Stimulated activated memory B cell treated with anti-CD40 and anti-IgM and Interleukin-4, amounts not matched to agents 10 μg/mL and 1 μg/mL and 100 μg/mL, for 72 hours (primary cell): ENCODE data around the gene EYS.
"Not testable (repeated sequence)": the region's sequence is repeated elsewhere in the genome, so short reads cannot be mapped to it uniquely, and the experiment has no call there.

Experiments
- ATAC-seq: fragments of 150-1000 bp; cut with Tn5 transposase; 2 replicates; pipeline ENCODE4 v1.10.0; 2021
- H3K27ac Mint-ChIP-seq: one replicate; pipeline ENCODE4 v1.8.0; 2022; ENCODE audit warnings: mild to moderate bottlenecking, mixed read lengths
- H3K27me3 Mint-ChIP-seq: one replicate; pipeline ENCODE4 v1.8.0; 2022; ENCODE audit warnings: mixed read lengths
- H3K36me3 Mint-ChIP-seq: one replicate; pipeline ENCODE4 v1.8.0; 2022; ENCODE audit warnings: mixed read lengths
- H3K4me1 Mint-ChIP-seq: one replicate; pipeline ENCODE4 v1.8.0; 2022; ENCODE audit warnings: mixed read lengths
- H3K4me3 Mint-ChIP-seq: one replicate; pipeline ENCODE4 v1.8.0; 2022; ENCODE audit warnings: mild to moderate bottlenecking, moderate library complexity, mixed read lengths
- H3K9me3 Mint-ChIP-seq: one replicate; pipeline ENCODE4 v1.8.0; 2022; ENCODE audit warnings: mixed read lengths

The EYS gene

GRCh38 chr6:65071480-65071879 lies 635.5 kb downstream of the EYS start:
- H3K27me3 Mint-ChIP-seq: no peaks in the 10 kb centered on the region
- peaks cover 20% of the 10 kb centered on the region for H3K9me3 Mint-ChIP-seq
- no peaks in the 10 kb centered on the region for H3K4me1 Mint-ChIP-seq
- H3K27ac Mint-ChIP-seq: no peak overlapping the region
- ATAC-seq: no peak
- no peaks in the 10 kb centered on the region for H3K36me3 Mint-ChIP-seq
- H3K4me3 Mint-ChIP-seq: no peak overlapping the region

GRCh38 chr6:65064844-65065243 lies 642.2 kb downstream of the EYS start:
- H3K27ac Mint-ChIP-seq: no peak overlapping the region
- H3K9me3 Mint-ChIP-seq: peaks cover 9% of the 10 kb centered on the region
- H3K4me1 Mint-ChIP-seq: no peaks in the 10 kb centered on the region
- H3K4me3 Mint-ChIP-seq: no peak overlapping the region
- no peak for ATAC-seq
- H3K36me3 Mint-ChIP-seq: no peaks in the 10 kb centered on the region
- no peaks in the 10 kb centered on the region for H3K27me3 Mint-ChIP-seq

DNA sequence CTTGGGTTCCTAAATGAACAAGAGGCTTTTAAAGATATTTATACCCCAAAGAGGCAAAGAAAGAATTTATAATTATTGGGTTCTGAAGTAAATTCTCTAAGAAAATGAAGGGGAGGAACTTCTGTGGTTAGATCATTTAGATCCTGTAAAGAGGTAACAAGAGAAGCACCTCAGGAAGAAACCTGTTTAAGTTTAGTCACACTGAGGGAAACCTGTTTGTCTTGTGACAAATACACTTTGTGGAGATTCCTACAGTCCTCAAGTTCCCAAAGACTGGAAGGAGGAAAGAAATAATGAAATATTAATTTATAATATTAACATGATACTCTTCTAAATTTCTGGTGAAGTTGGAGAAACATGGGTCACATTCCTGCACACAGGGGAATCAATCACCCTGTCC lies 647.5 kb downstream of the EYS start:
- no peaks in the 10 kb centered on the region for H3K4me1 Mint-ChIP-seq
- H3K4me3 Mint-ChIP-seq: no peak overlapping the region
- H3K27ac Mint-ChIP-seq: no peak overlapping the region
- no peaks in the 10 kb centered on the region for H3K9me3 Mint-ChIP-seq
- ATAC-seq: no peak
- no peaks in the 10 kb centered on the region for H3K27me3 Mint-ChIP-seq
- no peaks in the 10 kb centered on the region for H3K36me3 Mint-ChIP-seq

- no peaks in the 10 kb centered on the region for H3K9me3 Mint-ChIP-seq
- no peak for ATAC-seq
- H3K4me3 Mint-ChIP-seq: no peak overlapping the region
- no peaks in the 10 kb centered on the region for H3K36me3 Mint-ChIP-seq
- H3K4me1 Mint-ChIP-seq: no peaks in the 10 kb centered on the region
- no peak overlapping the region for H3K27ac Mint-ChIP-seq
- no peaks in the 10 kb centered on the region for H3K27me3 Mint-ChIP-seq
These were observed 651.5 kb downstream of the EYS start for GRCh38 chr6:65055545-65055944.

- H3K4me3 Mint-ChIP-seq: no peak overlapping the region
- H3K36me3 Mint-ChIP-seq: no peaks in the 10 kb centered on the region
- no peaks in the 10 kb centered on the region for H3K27me3 Mint-ChIP-seq
These were observed 654.4 kb downstream of the EYS start for GRCh38 chr6:65052626-65053025.

DNA sequence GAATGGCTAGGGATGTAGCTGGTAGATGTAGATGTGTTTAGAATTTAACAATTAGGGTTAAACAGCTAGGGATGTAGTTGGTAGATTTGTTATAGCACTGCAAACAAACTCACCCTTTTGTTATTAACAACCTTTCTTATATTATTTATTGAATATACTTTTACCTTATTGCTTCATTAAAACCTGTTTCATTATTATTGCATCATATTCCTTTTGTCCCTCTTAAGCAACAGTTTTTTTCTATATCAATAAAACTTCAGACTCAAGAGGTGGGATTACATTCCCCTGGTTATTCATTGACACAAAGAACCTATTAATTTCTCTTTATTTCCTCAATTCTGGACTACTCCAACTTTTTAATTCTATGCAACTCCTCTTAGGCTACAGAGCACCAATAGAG lies 661.2 kb downstream of the EYS start:
- Mint-ChIP-seq H3K27me3 (no peaks in the 10 kb centered on the region), H3K4me3 (no peak overlapping the region), H3K36me3 (no peaks in the 10 kb centered on the region), H3K4me1 (no peaks in the 10 kb centered on the region), H3K9me3 (peaks cover 6% of the 10 kb centered on the region), H3K27ac (no peak overlapping the region)
- ATAC-seq: no peak

More at GRCh38 chr6:65052626-65053025, 654.4 kb downstream of the EYS start:
- Mint-ChIP-seq H3K27ac (no peak overlapping the region), H3K4me1 (no peaks in the 10 kb centered on the region), H3K9me3 (peaks cover 4% of the 10 kb centered on the region)
- ATAC-seq: no peak

DNA sequence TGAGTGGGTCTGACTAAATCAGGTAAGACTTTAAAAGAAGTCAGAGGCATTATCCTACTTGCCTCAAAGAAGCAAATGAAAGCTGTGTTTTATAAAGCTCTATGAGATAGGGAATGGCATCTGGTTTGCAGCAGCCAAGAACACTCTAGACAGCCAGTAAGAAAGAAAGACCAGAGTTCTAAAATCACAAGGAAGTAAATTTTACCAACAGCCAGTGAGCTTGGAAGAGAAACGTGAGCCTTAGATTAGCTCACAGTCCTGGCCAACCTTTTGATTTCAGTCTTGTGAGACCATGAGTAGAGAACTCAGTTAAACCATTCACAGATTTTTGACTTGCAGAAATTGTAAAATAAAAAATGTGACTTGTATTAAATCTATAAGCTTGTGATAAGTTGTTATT lies 693.0 kb downstream of the EYS start:
- Mint-ChIP-seq H3K9me3 (peaks cover 3% of the 10 kb centered on the region), H3K4me3 (no peak overlapping the region), H3K4me1 (no peaks in the 10 kb centered on the region), H3K27me3 (no peaks in the 10 kb centered on the region), H3K27ac (no peak overlapping the region), H3K36me3 (no peaks in the 10 kb centered on the region)
- ATAC-seq: no peak

DNA sequence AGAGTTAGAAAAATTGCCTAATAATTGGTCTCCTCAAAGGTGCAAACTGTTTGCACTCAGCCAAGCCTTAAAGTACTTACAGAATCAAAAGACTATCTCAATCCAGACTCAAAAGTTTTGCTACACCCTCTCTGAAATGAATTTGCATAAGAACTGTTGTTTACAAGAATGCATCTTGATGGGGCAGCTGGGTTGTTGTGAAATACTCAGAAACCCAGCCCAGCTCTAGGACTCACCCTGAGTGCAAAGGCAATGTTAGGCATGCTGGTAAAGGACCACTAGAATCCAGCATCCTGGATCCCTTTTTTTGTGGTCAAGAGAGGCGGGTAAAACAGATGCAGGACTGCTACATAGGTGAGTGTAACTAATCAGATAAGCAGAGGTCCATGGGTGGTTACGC lies 700.2 kb downstream of the EYS start:
- no peaks in the 10 kb centered on the region for H3K4me1 Mint-ChIP-seq
- no peak overlapping the region for H3K27ac Mint-ChIP-seq
- H3K4me3 Mint-ChIP-seq: no peak overlapping the region
- H3K27me3 Mint-ChIP-seq: no peaks in the 10 kb centered on the region
- no peaks in the 10 kb centered on the region for H3K36me3 Mint-ChIP-seq
- ATAC-seq: no peak
- H3K9me3 Mint-ChIP-seq: peaks cover 10% of the 10 kb centered on the region

GRCh38 chr6:65004283-65004682 lies 702.7 kb downstream of the EYS start:
- Mint-ChIP-seq H3K36me3 (no peaks in the 10 kb centered on the region), H3K27me3 (no peaks in the 10 kb centered on the region), H3K4me3 (no peak overlapping the region), H3K4me1 (no peaks in the 10 kb centered on the region), H3K9me3 (peaks cover 10% of the 10 kb centered on the region), H3K27ac (no peak overlapping the region)
- no peak for ATAC-seq

GRCh38 chr6:65002882-65003281 lies 704.1 kb downstream of the EYS start:
- not testable (repeated sequence) for H3K27me3 Mint-ChIP-seq, H3K36me3 Mint-ChIP-seq, H3K4me3 Mint-ChIP-seq, H3K4me1 Mint-ChIP-seq, ATAC-seq, H3K27ac Mint-ChIP-seq
- peaks cover 10% of the 10 kb centered on the region for H3K9me3 Mint-ChIP-seq

GRCh38 chr6:65000815-65001214 lies 706.2 kb downstream of the EYS start:
- no peak for ATAC-seq
- no peak overlapping the region for H3K27ac Mint-ChIP-seq
- H3K36me3 Mint-ChIP-seq: no peaks in the 10 kb centered on the region
- no peaks in the 10 kb centered on the region for H3K4me1 Mint-ChIP-seq
- H3K27me3 Mint-ChIP-seq: no peaks in the 10 kb centered on the region
- peaks cover 8% of the 10 kb centered on the region for H3K9me3 Mint-ChIP-seq
- no peak overlapping the region for H3K4me3 Mint-ChIP-seq

DNA sequence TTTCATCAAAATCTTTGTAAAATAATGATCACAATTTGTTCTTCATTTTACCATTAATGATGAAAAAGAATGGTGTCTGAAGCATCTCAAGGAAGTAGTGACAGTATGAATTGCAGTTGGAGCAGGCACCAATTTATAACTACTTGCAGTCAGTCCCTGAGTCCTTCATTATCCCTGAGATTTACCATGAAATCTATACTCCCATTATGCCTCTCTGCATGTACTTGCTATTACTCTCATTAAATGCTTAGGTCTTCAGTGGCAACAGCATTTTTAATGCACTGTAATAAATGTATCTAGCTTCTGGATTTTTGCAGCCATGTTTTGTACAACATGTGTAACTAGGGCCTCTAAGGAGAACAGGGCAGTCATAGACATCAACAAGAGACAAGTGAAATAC lies 708.8 kb downstream of the EYS start:
- no peak overlapping the region for H3K4me3 Mint-ChIP-seq
- ATAC-seq: no peak
- no peaks in the 10 kb centered on the region for H3K27me3 Mint-ChIP-seq
- H3K9me3 Mint-ChIP-seq: no peaks in the 10 kb centered on the region
- no peaks in the 10 kb centered on the region for H3K4me1 Mint-ChIP-seq
- no peak overlapping the region for H3K27ac Mint-ChIP-seq
- H3K36me3 Mint-ChIP-seq: no peaks in the 10 kb centered on the region

- H3K36me3 Mint-ChIP-seq: no peaks in the 10 kb centered on the region
- H3K9me3 Mint-ChIP-seq: no peaks in the 10 kb centered on the region
- no peaks in the 10 kb centered on the region for H3K4me1 Mint-ChIP-seq
- no peak overlapping the region for H3K27ac Mint-ChIP-seq
- H3K27me3 Mint-ChIP-seq: no peaks in the 10 kb centered on the region
- no peak for ATAC-seq
- no peak overlapping the region for H3K4me3 Mint-ChIP-seq
These were observed 710.7 kb downstream of the EYS start for GRCh38 chr6:64996301-64996700.

DNA sequence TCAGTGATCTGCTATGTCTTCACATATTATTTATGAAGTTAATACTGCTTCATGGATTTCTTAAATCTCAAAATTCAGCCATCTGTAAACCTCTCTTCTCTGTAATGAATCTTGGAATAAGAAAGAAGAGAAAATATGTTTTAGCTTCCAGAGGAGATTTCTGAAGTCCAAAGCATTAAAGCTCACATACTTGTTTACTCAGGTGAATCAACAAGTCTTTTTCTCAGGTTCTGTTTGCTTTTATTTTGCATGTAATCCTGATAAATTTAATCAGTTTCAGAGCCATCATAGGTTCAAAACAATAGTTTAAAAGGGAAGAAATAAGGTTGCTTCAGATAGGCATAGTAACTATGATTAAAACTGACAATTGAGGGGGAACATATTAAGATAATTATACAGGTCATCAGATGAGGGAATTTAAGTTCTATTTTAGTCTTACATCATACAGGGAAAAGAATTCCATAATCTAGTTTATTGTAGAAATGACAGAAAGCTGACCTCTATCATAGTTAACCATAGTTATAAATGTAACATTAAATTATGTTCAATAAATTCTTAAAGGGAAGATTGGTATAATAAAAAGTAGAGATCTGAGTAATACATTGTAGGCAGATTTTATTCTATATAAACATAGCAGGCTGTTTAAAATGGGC lies 716.2 kb downstream of the EYS start:
- no peaks in the 10 kb centered on the region for H3K4me1 Mint-ChIP-seq
- no peaks in the 10 kb centered on the region for H3K27me3 Mint-ChIP-seq
- ATAC-seq: no peak
- no peak overlapping the region for H3K4me3 Mint-ChIP-seq
- no peaks in the 10 kb centered on the region for H3K36me3 Mint-ChIP-seq
- no peaks in the 10 kb centered on the region for H3K9me3 Mint-ChIP-seq
- H3K27ac Mint-ChIP-seq: no peak overlapping the region

DNA sequence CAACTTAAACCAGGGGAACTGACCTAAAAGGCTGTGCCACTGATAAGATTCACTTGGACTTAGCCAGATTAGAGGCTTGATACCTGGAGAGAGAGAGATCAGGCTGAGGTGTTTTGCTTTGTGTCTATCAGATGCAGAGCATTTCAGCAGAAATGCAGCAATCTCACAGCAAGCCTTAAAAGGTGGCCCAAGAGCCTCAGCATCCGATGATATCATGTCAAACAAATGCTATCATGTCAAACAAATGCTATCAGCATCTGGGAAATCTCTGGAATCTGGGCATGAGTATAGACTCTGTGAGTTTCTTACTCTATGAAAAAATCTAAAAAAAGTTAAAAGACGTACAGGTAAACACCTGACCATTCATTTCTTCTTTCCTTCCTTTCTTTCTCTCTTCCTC lies 718.9 kb downstream of the EYS start:
- Mint-ChIP-seq H3K4me3 (no peak overlapping the region), H3K27ac (no peak overlapping the region), H3K9me3 (no peaks in the 10 kb centered on the region), H3K36me3 (no peaks in the 10 kb centered on the region), H3K27me3 (no peaks in the 10 kb centered on the region), H3K4me1 (no peaks in the 10 kb centered on the region)
- ATAC-seq: no peak

- no peak for ATAC-seq
- Mint-ChIP-seq H3K27me3 (no peaks in the 10 kb centered on the region), H3K4me1 (no peaks in the 10 kb centered on the region), H3K9me3 (no peaks in the 10 kb centered on the region), H3K36me3 (no peaks in the 10 kb centered on the region), H3K27ac (no peak overlapping the region), H3K4me3 (no peak overlapping the region)
These were observed 720.0 kb downstream of the EYS start for GRCh38 chr6:64987066-64987465.

DNA sequence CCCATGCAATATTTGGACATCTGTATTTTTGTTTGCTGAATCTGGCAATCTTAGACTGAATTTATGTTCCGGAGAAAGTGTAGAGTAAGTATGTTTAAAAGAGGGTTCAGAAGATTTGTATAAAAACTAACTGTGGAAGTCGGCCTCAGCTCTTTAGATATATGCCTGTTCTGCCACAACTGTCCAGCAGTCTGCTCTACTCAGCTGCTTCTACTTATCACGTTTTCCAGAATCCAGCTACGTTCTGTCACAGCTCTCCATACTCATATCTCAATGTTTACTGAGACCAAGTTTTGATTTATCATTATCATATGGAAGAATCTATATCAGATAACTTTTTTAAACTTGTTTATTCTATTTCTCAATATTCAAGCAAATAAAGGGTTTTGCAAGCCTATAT lies 721.3 kb downstream of the EYS start:
- Mint-ChIP-seq H3K9me3 (no peaks in the 10 kb centered on the region), H3K4me3 (no peak overlapping the region), H3K36me3 (no peaks in the 10 kb centered on the region), H3K27me3 (no peaks in the 10 kb centered on the region), H3K27ac (no peak overlapping the region), H3K4me1 (no peaks in the 10 kb centered on the region)
- ATAC-seq: no peak
